Breast epithelium (tissue), 4 donors: ENCODE results near the gene ZFYVE19. TPM values are rescaled to one million over a fixed set of nuclear protein-coding genes. Genes with fewer than 3 reads are reported as not detected.

ENCODE experiments used
- DNase-seq, 2 donors: peaks; one replicate each; pipeline ENCODE4 v3.0.0-alpha.2; 2019; ENCODE audit warnings: low spot score in 2 of 2
- H3K27ac ChIP-seq, 2 donors: fragments of 200-600 bp; sonication (generic) in 1 of 2; one replicate each; pipeline ENCODE4 v1.5.1; 2016 to 2019; ENCODE audit warnings: mild to moderate bottlenecking in 1 of 2
- H3K27me3 ChIP-seq, 2 donors: fragments of 200-600 bp; sonication (generic) in 1 of 2; one replicate each; pipeline versions ENCODE4 v1.5.1 to v1.6.0; 2017 to 2019; ENCODE audit warnings: control low read depth in 1 of 2, mild to moderate bottlenecking in 1 of 2
- H3K36me3 ChIP-seq: fragments of 200-600 bp; one replicate; pipeline ENCODE4 v1.5.1; 2019
- H3K4me1 ChIP-seq, 2 donors: fragments of 200-600 bp; sonication (generic); one replicate each; pipeline ENCODE4 v1.5.1; 2016 to 2019; ENCODE audit warnings: control low read depth in 1 of 2
- H3K4me3 ChIP-seq, 3 donors: fragments of 200-600 bp; sonication (generic); 1 replicate in 2 of 3; 2 replicates in 1 of 3; pipeline ENCODE4 v1.5.1; 2016 to 2019; ENCODE audit warnings: mild to moderate bottlenecking in 3 of 3, moderate library complexity in 2 of 3
- H3K9me3 ChIP-seq, 2 donors: fragments of 200-600 bp; sonication (generic) in 1 of 2; one replicate each; pipeline ENCODE4 v1.5.1; 2016 to 2019; ENCODE audit warnings: control low read depth in 1 of 2
- CTCF ChIP-seq, 3 donors: fragments of 450-650 bp; IDR thresholded peaks; one replicate each; pipeline ENCODE4 v1.5.1; 2016 to 2017; ENCODE audit warnings: antibody characterized with exemption in 3 of 3, mild to moderate bottlenecking in 3 of 3, moderate library complexity in 3 of 3
- POLR2A ChIP-seq: fragments of 450-650 bp; IDR thresholded peaks from one replicate; pipeline ENCODE4 v1.6.1; 2016; ENCODE audit warnings: antibody characterized with exemption, mild to moderate bottlenecking, moderate library complexity
- POLR2AphosphoS5 ChIP-seq, 3 donors: sonication (generic); formaldehyde crosslinking; IDR thresholded peaks; one replicate each; pipeline ENCODE4 v1.6.1; 2017; ENCODE audit warnings: antibody characterized with exemption in 3 of 3
- intact Hi-C: fragments of 100-400 bp; cut with DNase I; formaldehyde crosslinking; loops from one replicate; pipeline ENCODE4 v1.15.1; 2023; ENCODE audit warnings: low total_unique reads
- total RNA-seq, 3 donors: library from RNA; depleted of rRNA; stranded (reverse); fragments of >200 nt; gene quantifications; one replicate each; pipeline ENCODE4 v1.1.0, GENCODE V29; 2016

The ZFYVE19 gene
- total RNA-seq, 3 donors from 2014 or later = 19.4 to 58.8 (median 44.6) TPM

GRCh38 chr15:40787991-40788390 is 18.9 kb upstream of the ZFYVE19 start:
- Histone ChIP-seq H3K27ac (peak overlapping the region; percentile 89 to 90), H3K9me3 (no peaks in the 10 kb centered on the region), H3K27me3 (no peaks in the 10 kb centered on the region), H3K4me3 (no peak overlapping the region), H3K36me3 (no peaks in the 10 kb centered on the region), H3K4me1 (peaks cover 4 to 22% of the 10 kb centered on the region in 2 donors)
- TF ChIP-seq CTCF (IDR thresholded peaks at IDR 0.05) (no peak), POLR2AphosphoS5 (IDR thresholded peaks at IDR 0.05) (no peak), POLR2A (no peak)
- intact Hi-C loops = no loop called here
- no peak for DNase-seq

- Histone ChIP-seq H3K36me3 (no peaks in the 10 kb centered on the region), H3K27ac (peak overlapping the region; percentile 77 to 89), H3K4me3 (no peak overlapping the region), H3K9me3 (no peaks in the 10 kb centered on the region), H3K27me3 (no peaks in the 10 kb centered on the region), H3K4me1 (peaks cover 4 to 26% of the 10 kb centered on the region in 2 donors)
- intact Hi-C loops = no loop called here
- no peak for DNase-seq
- no peak for TF ChIP-seq POLR2AphosphoS5 (IDR thresholded peaks at IDR 0.05)
Measured at GRCh38 chr15:40789119-40789518, 17.8 kb upstream of the ZFYVE19 start.

GRCh38 chr15:40789999-40790398 is 16.9 kb upstream of the ZFYVE19 start:
- peaks cover 4 to 26% of the 10 kb centered on the region in 2 donors for H3K4me1 ChIP-seq
- no peaks in the 10 kb centered on the region for H3K36me3 ChIP-seq
- H3K4me3 ChIP-seq = no peak overlapping the region
- intact Hi-C loops = no loop called here
- no peaks in the 10 kb centered on the region for H3K27me3 ChIP-seq
- TF ChIP-seq POLR2AphosphoS5 (IDR thresholded peaks at IDR 0.05) = no peak
- no peak for TF ChIP-seq CTCF (IDR thresholded peaks at IDR 0.05)
- TF ChIP-seq POLR2A = no peak
- peak overlapping the region; percentile 22 to 89 for H3K27ac ChIP-seq
- H3K9me3 ChIP-seq = no peaks in the 10 kb centered on the region
- no peak for DNase-seq

GRCh38 chr15:40790718-40791117 is 16.2 kb upstream of the ZFYVE19 start:
- intact Hi-C loops = no loop called here
- H3K9me3 ChIP-seq = no peaks in the 10 kb centered on the region
- H3K27ac ChIP-seq = peak overlapping the region in 1 of 2 donors; percentile 89
- TF ChIP-seq POLR2A (no peak), POLR2AphosphoS5 (IDR thresholded peaks at IDR 0.05) (no peak), CTCF (IDR thresholded peaks at IDR 0.05) (no peak)
- peaks cover under 1 to 19% of the 10 kb centered on the region in 2 donors for H3K4me1 ChIP-seq
- H3K27me3 ChIP-seq = no peaks in the 10 kb centered on the region
- H3K4me3 ChIP-seq = no peak overlapping the region
- no peaks in the 10 kb centered on the region for H3K36me3 ChIP-seq
- DNase-seq = no peak

GRCh38 chr15:40792394-40792793 is 14.5 kb upstream of the ZFYVE19 start:
- H3K27ac ChIP-seq = no peak overlapping the region
- no peak for DNase-seq
- no peaks in the 10 kb centered on the region for H3K9me3 ChIP-seq
- H3K36me3 ChIP-seq = no peaks in the 10 kb centered on the region
- no peaks in the 10 kb centered on the region for H3K27me3 ChIP-seq
- H3K4me3 ChIP-seq = no peak overlapping the region
- intact Hi-C loops = no loop called here
- peaks cover 0 to 11% of the 10 kb centered on the region in 2 donors for H3K4me1 ChIP-seq
- no peak for TF ChIP-seq POLR2A
- no peak for TF ChIP-seq POLR2AphosphoS5 (IDR thresholded peaks at IDR 0.05)
- no peak for TF ChIP-seq CTCF (IDR thresholded peaks at IDR 0.05)
